H9 (cell line): ENCODE measurements around the gene IER5. TPM values are rescaled to one million over a fixed set of nuclear protein-coding genes. Genes with fewer than 3 reads are reported as not detected.

Source experiments
- DNase-seq: peaks from one replicate; pipeline ENCODE4 v3.0.0-alpha.2; 2017
- H2AFZ ChIP-seq: one replicate; pipeline ENCODE4 v1.6.1; 2013; ENCODE audit warnings: mild to moderate bottlenecking, low read length, control low read depth, moderate library complexity
- H2AK5ac ChIP-seq: 2 replicates; pipeline ENCODE4 v1.6.1; 2013; ENCODE audit warnings: low read length, control low read depth, mixed read lengths; ENCODE audit not compliant: insufficient read length
- H2BK120ac ChIP-seq: one replicate; pipeline ENCODE4 v1.6.1; 2013; ENCODE audit warnings: low read depth, mild to moderate bottlenecking, low read length, control low read depth, inconsistent platforms; ENCODE audit not compliant: poor library complexity, severe bottlenecking
- H2BK12ac ChIP-seq: 2 replicates; pipeline ENCODE4 v1.6.1; 2013; ENCODE audit warnings: low read length, control low read depth, mixed read lengths, low read depth; ENCODE audit not compliant: insufficient read length
- H2BK15ac ChIP-seq: 2 replicates; pipeline ENCODE4 v1.6.1; 2013; ENCODE audit warnings: low read depth, low read length, control low read depth
- H2BK20ac ChIP-seq: one replicate; pipeline ENCODE4 v1.6.1; 2013; ENCODE audit warnings: low read depth, mild to moderate bottlenecking, low read length, control low read depth, inconsistent platforms; ENCODE audit not compliant: poor library complexity, severe bottlenecking
- H2BK5ac ChIP-seq: 2 replicates; pipeline ENCODE4 v1.6.1; 2013; ENCODE audit warnings: low read length, control low read depth, mixed read lengths; ENCODE audit not compliant: insufficient read length
- H3K14ac ChIP-seq: 2 replicates; pipeline ENCODE4 v1.6.1; 2013; ENCODE audit warnings: low read length, control low read depth; ENCODE audit not compliant: insufficient read depth
- H3K18ac ChIP-seq: 2 replicates; pipeline ENCODE4 v1.6.1; 2013; ENCODE audit warnings: low read depth, mild to moderate bottlenecking, mixed read lengths, low read length, control low read depth; ENCODE audit not compliant: insufficient read length
- H3K23ac ChIP-seq: 2 replicates; pipeline ENCODE4 v1.6.1; 2013; ENCODE audit warnings: low read length, control low read depth, mixed read lengths, low read depth; ENCODE audit not compliant: insufficient read length
- H3K23me2 ChIP-seq: 2 replicates; pipeline ENCODE4 v1.6.1; 2013; ENCODE audit warnings: low read depth, mild to moderate bottlenecking, mixed read lengths, low read length, control low read depth; ENCODE audit not compliant: insufficient read length, poor library complexity, severe bottlenecking
- H3K27ac ChIP-seq: 2 replicates; pipeline ENCODE4 v1.5.1; 2013; ENCODE audit warnings: low read length, control low read depth, mixed read lengths, low read depth; ENCODE audit not compliant: insufficient read length
- H3K27me3 ChIP-seq: 2 replicates; pipeline ENCODE4 v1.6.1; 2013; ENCODE audit warnings: low read length, control low read depth, inconsistent platforms; ENCODE audit not compliant: insufficient read depth
- H3K4ac ChIP-seq: 2 replicates; pipeline ENCODE4 v1.6.1; 2013; ENCODE audit warnings: low read depth, mild to moderate bottlenecking, control low read depth, inconsistent platforms, low read length, moderate library complexity
- H3K4me1 ChIP-seq: 2 replicates; pipeline ENCODE4 v1.6.1; 2013; ENCODE audit warnings: low read length, control low read depth, inconsistent platforms; ENCODE audit not compliant: insufficient read depth
- H3K4me2 ChIP-seq: 2 replicates; pipeline ENCODE4 v1.6.1; 2013; ENCODE audit warnings: low read length, control low read depth, mixed read lengths; ENCODE audit not compliant: insufficient read length, insufficient read depth
- H3K56ac ChIP-seq: 2 replicates; pipeline ENCODE4 v1.6.1; 2013; ENCODE audit warnings: low read depth, mild to moderate bottlenecking, mixed read lengths, low read length, control low read depth; ENCODE audit not compliant: insufficient read length
- H3K79me1 ChIP-seq: 2 replicates; pipeline ENCODE4 v1.6.1; 2013; ENCODE audit warnings: low read depth, mild to moderate bottlenecking, moderate library complexity, low read length, control low read depth, inconsistent platforms; ENCODE audit not compliant: insufficient read depth, poor library complexity, severe bottlenecking
- H3K79me2 ChIP-seq: 2 replicates; pipeline ENCODE4 v1.6.1; 2013; ENCODE audit warnings: low read length, control low read depth, inconsistent platforms; ENCODE audit not compliant: insufficient read depth
- H3K9ac ChIP-seq: 2 replicates; pipeline ENCODE4 v1.6.1; 2013; ENCODE audit warnings: low read length, control low read depth, mixed read lengths; ENCODE audit not compliant: insufficient read length; ENCODE audit errors: extremely low read depth
- H3K9me3 ChIP-seq: one replicate; pipeline ENCODE4 v1.6.1; 2013; ENCODE audit warnings: low read depth, low read length, inconsistent platforms; ENCODE audit not compliant: control insufficient read depth
- H3T11ph ChIP-seq: one replicate; pipeline ENCODE4 v1.6.1; 2013; ENCODE audit warnings: mild to moderate bottlenecking, low read length, control low read depth, inconsistent platforms
- H4K20me1 ChIP-seq: one replicate; pipeline ENCODE4 v1.6.1; 2013; ENCODE audit not compliant: control insufficient read depth, insufficient read length, insufficient read depth
- H4K5ac ChIP-seq: 2 replicates; pipeline ENCODE4 v1.6.1; 2013; ENCODE audit warnings: low read depth, mild to moderate bottlenecking, mixed read lengths, low read length, control low read depth; ENCODE audit not compliant: insufficient read length
- H4K8ac ChIP-seq: replicated peaks from 2 replicates; pipeline ENCODE4 v1.6.1; 2013; ENCODE audit warnings: low read length, control low read depth, mixed read lengths, low read depth; ENCODE audit not compliant: insufficient read length
- H4K91ac ChIP-seq: 2 replicates; pipeline ENCODE4 v1.6.1; 2013; ENCODE audit warnings: low read depth, mild to moderate bottlenecking, moderate library complexity, mixed read lengths, low read length, control low read depth; ENCODE audit not compliant: insufficient read length
- H3K27ac Mint-ChIP-seq, 3 experiments: 2 replicates in 2 of 3; 3 replicates in 1 of 3; pipeline ENCODE4 v1.8.0; 2020 to 2021; ENCODE audit warnings: mixed read lengths in 3 of 3, mild to moderate bottlenecking in 1 of 3, moderate library complexity in 1 of 3
- H3K27me3 Mint-ChIP-seq: 2 replicates; pipeline ENCODE4 v1.8.0; 2021; ENCODE audit warnings: low read depth, mild to moderate bottlenecking, moderate library complexity, mixed read lengths
- H3K36me3 Mint-ChIP-seq, 3 experiments: 2 replicates in 2 of 3; 3 replicates in 1 of 3; pipeline ENCODE4 v1.8.0; 2020 to 2021; ENCODE audit warnings: low read depth in 3 of 3, mixed read lengths in 3 of 3; ENCODE audit not compliant: insufficient read depth in 1 of 3
- H3K4me1 Mint-ChIP-seq, 2 experiments: 2 replicates each; pipeline ENCODE4 v1.8.0; 2020; ENCODE audit warnings: mixed read lengths in 2 of 2
- H3K4me3 Mint-ChIP-seq, 2 experiments: 2 replicates in 1 of 2; 3 replicates in 1 of 2; pipeline ENCODE4 v1.8.0; 2020 to 2021; ENCODE audit warnings: mild to moderate bottlenecking in 2 of 2, mixed read lengths in 2 of 2, moderate library complexity in 1 of 2
- H3K9me3 Mint-ChIP-seq, 2 experiments: 2 replicates in 1 of 2; 3 replicates in 1 of 2; pipeline ENCODE4 v1.8.0; 2020; ENCODE audit warnings: mild to moderate bottlenecking in 2 of 2, mixed read lengths in 2 of 2, moderate library complexity in 1 of 2
- CTCF ChIP-seq: fragments of 200-600 bp; sonication (generic); conservative IDR thresholded peaks from 3 replicates; pipeline ENCODE4 v1.8.0; 2021; ENCODE audit warnings: antibody characterized with exemption, mild to moderate bottlenecking
- WGBS: extraction: QIAGEN DNeasy Blood & Tissue Kit; methylation state at CpG from one replicate; pipeline ENCODE4 v1.1.7; 2013; ENCODE audit warnings: missing lambda C conversion rate, low lambda C conversion rate, mixed read lengths; ENCODE audit not compliant: insufficient read length; ENCODE audit errors: extremely low coverage; 5-methylcytosine and 5-hydroxymethylcytosine counted together
- total RNA-seq: library from RNA; stranded (reverse); gene quantifications from 2 replicates; pipeline ENCODE4 v1.2.1, GENCODE V29; 2021

IER5 gene
- total RNA-seq, 1 experiment from 2014 or later: 6.7 TPM

GRCh38 chr1:181120924-181121323 is 32.4 kb downstream of the IER5 start:
- Mint-ChIP-seq H3K27me3 (peaks cover 2% of the 10 kb centered on the region), H3K4me1 (peaks cover 15 to 22% of the 10 kb centered on the region in 2 experiments), H3K9me3 (no peaks in the 10 kb centered on the region), H3K36me3 (no peaks in the 10 kb centered on the region; a peak in 1 of 7 replicates), H3K27ac (no peak overlapping the region), H3K4me3 (no peak overlapping the region)
- Histone ChIP-seq H2AFZ (no peak overlapping the region), H4K5ac (no peak overlapping the region), H3K18ac (no peak overlapping the region), H2BK5ac (no peak overlapping the region), H3K23me2 (no peaks in the 10 kb centered on the region), H3K9me3 (no peaks in the 10 kb centered on the region), H3K4me2 (no peak overlapping the region), H3K79me2 (no peaks in the 10 kb centered on the region), H2BK15ac (no peak overlapping the region), H3K9ac (no peak overlapping the region), H3T11ph (no peak overlapping the region), H4K91ac (no peak overlapping the region), H3K79me1 (no peaks in the 10 kb centered on the region), H3K27me3 (no peaks in the 10 kb centered on the region), H2AK5ac (no peak overlapping the region), H2BK20ac (no peak overlapping the region), H4K8ac (no peak overlapping the region), H3K4me1 (no peaks in the 10 kb centered on the region), H3K27ac (no peak overlapping the region), H3K4ac (no peak overlapping the region), H3K56ac (no peak overlapping the region), H4K20me1 (no peaks in the 10 kb centered on the region), H3K23ac (no peak overlapping the region), H3K14ac (no peak overlapping the region), H2BK120ac (no peak overlapping the region), H2BK12ac (no peak overlapping the region)
- no peak for TF ChIP-seq CTCF
- no CpG with 5 or more reads among the region's 2 CpGs for WGBS
- DNase-seq: no peak
